Colonic mucosa (tissue), 4 donors: Measurements from ENCODE around the gene FAR2. TPM values are rescaled to one million over a fixed set of nuclear protein-coding genes. Genes with fewer than 3 reads are reported as not detected.
"Not testable (repeated sequence)": the region's sequence is repeated elsewhere in the genome, so short reads cannot be mapped to it uniquely, and the experiment has no call there.

ENCODE experiments used
- DNase-seq: peaks from one replicate; pipeline ENCODE4 v3.0.0-alpha.2; 2020
- H3K27ac ChIP-seq: fragments of 200-600 bp; one replicate; pipeline ENCODE4 v1.8.0; 2021
- H3K27me3 ChIP-seq: fragments of 200-600 bp; one replicate; pipeline ENCODE4 v1.8.0; 2021
- H3K36me3 ChIP-seq: fragments of 200-600 bp; one replicate; pipeline ENCODE4 v1.8.0; 2021
- H3K4me1 ChIP-seq: fragments of 200-600 bp; one replicate; pipeline ENCODE4 v1.8.0; 2021; ENCODE audit warnings: mild to moderate bottlenecking
- H3K4me3 ChIP-seq: fragments of 200-600 bp; one replicate; pipeline ENCODE4 v1.8.0; 2021
- H3K9ac ChIP-seq, 2 donors: one replicate each; pipeline ENCODE4 v1.7.0; 2013; ENCODE audit warnings: control low read depth in 2 of 2, low read depth in 2 of 2, low read length in 2 of 2
- H3K9me3 ChIP-seq: fragments of 200-600 bp; one replicate; pipeline ENCODE4 v1.8.0; 2021
- intact Hi-C: fragments of 100-400 bp; cut with DNase I; formaldehyde crosslinking; loops from one replicate; pipeline ENCODE4 v1.14.1; 2022
- total RNA-seq, 2 donors: library from RNA; stranded (reverse); fragmentation: NEBNext Ultra II Directional in 1 of 2; extraction: Animal tissue kit (Norgen Biotek cat#: 25700) in 1 of 2; gene quantifications; one replicate each; pipeline ENCODE4 v1.2.1, GENCODE V29; 2021
- TF ChIP-seq, protein P1 (sequence below): fragments of 200-600 bp; IDR thresholded peaks from one replicate; pipeline ENCODE4 v1.8.0; 2022; ENCODE audit warnings: antibody characterized with exemption, mild to moderate bottlenecking
- donor health status: healthy.
- donor health status: DM: no; HTN: no; CAD: no.
- donor health status: DM: no; HTN: no; CAD: no.

Gene FAR2
- total RNA-seq, 2 donors from 2014 or later, result 67.4 to 83.6 TPM

DNA sequence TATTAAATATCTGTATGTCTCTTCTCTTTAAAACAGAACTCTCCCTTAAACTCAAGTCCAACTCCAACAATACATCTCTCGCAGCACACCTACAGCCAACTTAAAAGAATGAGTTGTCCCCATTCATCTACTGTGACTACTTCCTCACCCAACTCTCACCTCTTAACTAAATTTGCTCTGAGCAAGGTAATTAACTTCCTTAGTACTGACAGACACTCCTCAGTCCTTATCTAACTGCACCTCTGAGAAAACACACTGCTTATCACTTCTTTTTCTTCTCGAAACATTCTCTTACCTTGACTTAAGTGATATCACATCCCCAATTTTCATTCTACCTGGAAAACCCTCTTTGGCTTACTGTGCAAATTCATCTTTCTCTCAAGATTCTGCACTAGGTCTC lies 224.9 kb downstream of the FAR2 start:
- H3K4me3 ChIP-seq, result no peak overlapping the region
- no peak for DNase-seq
- H3K9me3 ChIP-seq, result no peaks in the 10 kb centered on the region
- no peaks in the 10 kb centered on the region for H3K27me3 ChIP-seq
- H3K36me3 ChIP-seq, result no peaks in the 10 kb centered on the region
- H3K4me1 ChIP-seq, result peaks cover 10% of the 10 kb centered on the region
- no peak overlapping the region for H3K27ac ChIP-seq
- TF ChIP-seq, protein P1, sequence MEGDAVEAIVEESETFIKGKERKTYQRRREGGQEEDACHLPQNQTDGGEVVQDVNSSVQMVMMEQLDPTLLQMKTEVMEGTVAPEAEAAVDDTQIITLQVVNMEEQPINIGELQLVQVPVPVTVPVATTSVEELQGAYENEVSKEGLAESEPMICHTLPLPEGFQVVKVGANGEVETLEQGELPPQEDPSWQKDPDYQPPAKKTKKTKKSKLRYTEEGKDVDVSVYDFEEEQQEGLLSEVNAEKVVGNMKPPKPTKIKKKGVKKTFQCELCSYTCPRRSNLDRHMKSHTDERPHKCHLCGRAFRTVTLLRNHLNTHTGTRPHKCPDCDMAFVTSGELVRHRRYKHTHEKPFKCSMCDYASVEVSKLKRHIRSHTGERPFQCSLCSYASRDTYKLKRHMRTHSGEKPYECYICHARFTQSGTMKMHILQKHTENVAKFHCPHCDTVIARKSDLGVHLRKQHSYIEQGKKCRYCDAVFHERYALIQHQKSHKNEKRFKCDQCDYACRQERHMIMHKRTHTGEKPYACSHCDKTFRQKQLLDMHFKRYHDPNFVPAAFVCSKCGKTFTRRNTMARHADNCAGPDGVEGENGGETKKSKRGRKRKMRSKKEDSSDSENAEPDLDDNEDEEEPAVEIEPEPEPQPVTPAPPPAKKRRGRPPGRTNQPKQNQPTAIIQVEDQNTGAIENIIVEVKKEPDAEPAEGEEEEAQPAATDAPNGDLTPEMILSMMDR, result no peak
- intact Hi-C loops, result no loop called here
- H3K9ac ChIP-seq, result no peak overlapping the region

DNA sequence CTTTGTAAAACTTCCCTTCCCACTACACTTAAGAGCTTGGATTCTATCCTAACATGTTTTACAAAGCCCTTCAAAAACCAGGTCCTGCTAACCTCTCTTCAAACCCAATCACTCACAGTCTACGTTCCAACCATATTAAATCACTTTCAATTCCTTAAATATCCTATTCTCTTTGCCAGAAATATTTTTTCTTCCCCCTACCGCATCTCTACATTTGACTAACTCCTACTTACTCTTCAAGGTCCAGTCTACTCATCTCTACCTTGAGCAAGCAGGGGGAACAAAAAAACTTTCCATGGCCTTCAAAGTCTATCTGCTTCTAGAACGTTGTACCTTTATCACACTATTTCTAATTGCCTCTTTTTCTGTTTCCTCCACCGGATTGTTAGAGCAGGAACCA lies 225.8 kb downstream of the FAR2 start:
- Histone ChIP-seq H3K27me3 (no peaks in the 10 kb centered on the region), H3K27ac (no peak overlapping the region), H3K4me1 (peaks cover 10% of the 10 kb centered on the region), H3K9me3 (no peaks in the 10 kb centered on the region), H3K36me3 (no peaks in the 10 kb centered on the region), H3K4me3 (no peak overlapping the region), H3K9ac (no peak overlapping the region)
- DNase-seq, result no peak
- intact Hi-C loops, result no loop called here
- TF ChIP-seq, protein P1, result no peak

DNA sequence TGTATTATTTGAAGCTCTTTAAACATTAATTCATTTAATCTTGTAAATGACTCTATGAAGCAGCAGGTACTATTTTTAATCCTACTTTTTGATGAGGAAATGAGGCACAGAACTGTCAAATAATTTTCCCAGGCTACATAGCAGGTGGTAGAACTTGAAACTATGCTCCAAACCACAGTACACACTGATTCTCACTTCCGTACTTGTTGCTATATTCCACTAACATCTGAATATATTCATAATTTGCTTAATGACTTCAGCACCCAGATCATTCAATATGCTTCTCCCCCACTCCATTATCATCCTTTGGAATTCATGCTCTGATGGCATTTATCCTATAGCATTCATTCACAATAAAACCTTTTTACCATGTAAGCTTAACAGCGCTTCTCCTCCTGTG lies 227.0 kb downstream of the FAR2 start:
- Histone ChIP-seq H3K27me3 (no peaks in the 10 kb centered on the region), H3K36me3 (no peaks in the 10 kb centered on the region), H3K27ac (no peak overlapping the region), H3K9ac (no peak overlapping the region), H3K4me3 (no peak overlapping the region), H3K4me1 (peaks cover 10% of the 10 kb centered on the region), H3K9me3 (no peaks in the 10 kb centered on the region)
- TF ChIP-seq, protein P1, result no peak
- DNase-seq, result no peak
- intact Hi-C loops, result no loop called here

DNA sequence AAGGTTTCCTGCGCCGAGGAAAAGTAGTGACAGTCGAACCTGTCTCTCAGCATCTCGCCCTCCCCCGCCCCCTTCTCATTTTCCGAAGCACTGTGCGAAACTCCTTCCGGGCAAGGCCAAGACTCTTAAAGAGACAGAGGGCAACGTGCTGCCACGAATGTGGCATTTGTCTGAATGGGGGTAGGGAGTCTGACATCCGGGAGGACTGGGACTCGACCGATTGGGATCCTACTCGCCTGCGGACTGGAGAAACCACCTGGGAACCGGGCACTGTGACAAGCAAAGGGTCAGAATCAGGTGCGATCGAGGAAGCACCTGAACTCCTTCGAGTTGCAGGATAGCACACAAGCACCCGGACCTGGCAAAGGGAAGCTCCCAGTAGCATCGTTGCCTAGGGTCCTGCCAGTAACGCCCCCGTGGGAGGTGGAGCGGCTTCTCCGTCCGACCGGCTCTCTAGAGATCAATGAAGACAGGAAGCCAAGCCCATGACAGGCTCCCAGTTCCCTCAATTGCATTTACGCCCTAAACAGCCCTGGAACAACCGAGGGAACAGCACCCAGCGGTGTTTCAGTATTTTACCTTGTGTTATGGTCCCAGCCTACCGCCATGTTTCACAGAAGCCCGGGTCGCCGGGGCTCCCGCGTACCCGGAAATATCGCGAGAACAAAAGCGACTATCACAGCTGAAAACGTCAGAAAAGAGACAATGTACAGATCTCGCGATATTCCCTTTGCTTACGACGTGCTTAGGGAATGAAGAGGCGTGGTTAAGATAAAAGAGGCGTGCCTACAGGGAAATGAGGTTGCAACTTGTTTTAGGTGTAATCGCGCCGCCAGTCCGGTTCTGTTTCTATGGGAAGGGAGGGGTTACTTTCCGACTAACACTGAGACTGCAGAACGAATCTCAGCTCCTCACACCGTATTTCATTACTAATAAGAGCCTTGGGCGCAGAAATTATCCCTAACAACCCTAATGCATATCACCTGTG lies 231.8 kb downstream of the FAR2 start, which contains the start of gene ERGIC2:
Gene ERGIC2 (minus strand): TSS at position 637 of the 988 bp plus-strand sequence. CDS start 9,539 bp downstream, outside the sequence.
- no peaks in the 10 kb centered on the region for H3K9me3 ChIP-seq
- intact Hi-C loops, result no loop called here

DNA sequence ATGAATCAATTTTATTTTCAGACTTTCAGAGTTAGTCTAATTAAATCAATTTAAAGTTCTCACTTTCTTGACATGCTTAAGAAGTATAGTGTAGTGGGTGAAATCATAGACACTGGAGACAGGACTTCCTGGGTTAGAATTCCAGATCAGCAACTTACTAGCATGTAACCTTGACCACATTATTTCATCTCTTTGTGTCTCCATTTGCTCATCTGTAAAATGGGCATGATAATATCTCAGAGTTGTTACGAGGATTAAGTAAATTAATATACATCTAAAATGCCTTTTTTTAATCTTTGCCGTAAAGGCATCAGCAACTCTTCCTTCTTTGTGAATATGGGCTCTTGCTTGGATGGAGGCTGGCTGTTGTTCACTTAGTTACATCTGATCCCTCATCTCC lies 233.2 kb downstream of the FAR2 start:
- no peaks in the 10 kb centered on the region for H3K36me3 ChIP-seq
- intact Hi-C loops, result no loop called here
- no peak overlapping the region for H3K27ac ChIP-seq
- H3K9me3 ChIP-seq, result no peaks in the 10 kb centered on the region
- no peak overlapping the region for H3K4me3 ChIP-seq
- H3K4me1 ChIP-seq, result no peaks in the 10 kb centered on the region
- TF ChIP-seq, protein P1, result no peak
- H3K27me3 ChIP-seq, result no peaks in the 10 kb centered on the region
- H3K9ac ChIP-seq, result no peak overlapping the region
- DNase-seq, result no peak

More for the DNA sequence above, 231.8 kb downstream of the FAR2 start, which contains the start of gene ERGIC2:
- Histone ChIP-seq H3K27ac (peak within 1 kb of the TSS; percentile 76), H3K36me3 (no peaks in the 10 kb centered on the region), H3K27me3 (no peaks in the 10 kb centered on the region), H3K9ac (peak within 1 kb of the TSS; percentile 99 to 100), H3K4me1 (no peaks in the 10 kb centered on the region), H3K4me3 (peak within 1 kb of the TSS; percentile 77)
- DNase-seq, result peak; percentile 96
- TF ChIP-seq, protein P1, result no peak

DNA sequence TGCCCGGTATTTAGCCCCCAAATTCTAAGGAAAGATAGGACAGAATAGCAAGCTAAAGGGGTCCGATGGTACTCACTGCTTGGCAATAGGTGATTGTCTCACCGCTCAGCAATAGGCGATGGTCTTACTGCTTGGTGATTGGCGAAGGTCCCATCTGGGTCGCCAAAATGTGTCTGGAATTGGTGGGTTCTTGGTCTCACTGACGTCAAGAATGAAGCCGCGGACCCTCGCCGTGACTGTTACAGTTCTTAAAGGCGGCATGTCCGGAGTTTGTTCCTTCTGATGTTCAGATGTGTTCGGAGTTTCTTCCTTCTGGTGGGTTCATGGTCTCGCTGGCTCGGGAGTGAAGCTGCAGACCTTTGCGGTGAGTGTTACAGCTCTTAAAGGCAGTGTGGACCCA lies 236.1 kb downstream of the FAR2 start:
- H3K27ac ChIP-seq, H3K36me3 ChIP-seq, H3K9ac ChIP-seq, H3K4me1 ChIP-seq, H3K9me3 ChIP-seq, H3K4me3 ChIP-seq, intact Hi-C loops, DNase-seq, H3K27me3 ChIP-seq: not testable (repeated sequence)
